Ureter (tissue), 1 donor: ENCODE data around the gene RIPPLY3. TPM values are rescaled to one million over a fixed set of nuclear protein-coding genes. Genes with fewer than 3 reads are reported as not detected.

Experiments used
- DNase-seq: peaks from one replicate; pipeline ENCODE4 v3.0.0-alpha.2; 2020; ENCODE audit warnings: low spot score
- total RNA-seq: library from RNA; stranded (reverse); gene quantifications from one replicate; pipeline ENCODE4 v1.2.4, GENCODE V29; 2023
- donor health status: DM: yes; HTN: yes; CAD: no.

RIPPLY3 gene
- total RNA-seq, 1 donor from 2014 or later: 0.18 TPM

DNA sequence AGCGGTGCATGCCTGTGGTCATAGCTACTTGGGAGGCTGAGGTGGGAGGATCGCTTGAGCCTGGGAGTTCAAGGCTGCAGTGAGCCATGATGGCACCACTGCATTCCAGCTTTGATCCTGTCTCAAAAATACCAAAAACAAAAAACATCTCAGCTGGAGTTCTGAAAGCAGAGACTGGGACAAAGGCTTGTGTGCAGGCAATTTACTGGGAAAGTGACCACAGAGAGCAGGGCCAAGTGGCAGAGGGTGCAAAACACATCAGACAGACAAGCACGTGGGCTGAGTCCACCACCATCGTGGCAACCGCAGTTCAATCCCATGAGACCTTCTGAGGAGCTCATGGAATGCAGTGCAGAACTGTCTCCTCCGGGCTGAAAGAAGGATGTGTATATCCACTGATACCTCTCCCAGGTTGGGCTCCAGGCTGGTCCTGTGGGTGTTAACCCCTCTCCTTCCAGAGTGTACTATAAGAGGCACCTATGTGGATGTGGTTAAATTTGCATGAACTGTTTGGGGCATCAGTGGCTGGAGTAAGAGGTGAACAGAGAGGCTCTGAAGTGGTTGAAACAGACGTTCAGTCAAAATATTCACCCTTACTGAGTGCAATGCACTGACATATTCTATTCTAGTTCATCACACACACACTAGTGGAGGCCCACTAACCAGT, 55.6 kb downstream of the RIPPLY3 start:
- no peak for DNase-seq

DNA sequence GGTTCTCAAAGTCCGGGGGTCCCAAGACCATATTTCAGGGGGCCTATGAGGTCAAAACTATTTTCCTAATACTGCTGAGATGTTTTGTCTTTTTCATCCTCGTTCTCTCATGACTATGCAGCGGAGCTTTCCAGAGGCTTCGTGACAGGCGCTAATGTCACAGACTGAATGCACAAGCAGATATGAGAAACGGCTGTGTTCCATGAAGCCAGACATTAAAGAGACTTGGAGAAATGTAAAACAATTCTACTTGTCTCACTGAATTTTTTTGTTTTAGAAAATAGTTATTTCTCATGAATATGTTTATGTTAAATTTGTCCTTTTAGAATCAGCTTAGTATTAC, 56.1 kb downstream of the RIPPLY3 start:
- no peak for DNase-seq

DNA sequence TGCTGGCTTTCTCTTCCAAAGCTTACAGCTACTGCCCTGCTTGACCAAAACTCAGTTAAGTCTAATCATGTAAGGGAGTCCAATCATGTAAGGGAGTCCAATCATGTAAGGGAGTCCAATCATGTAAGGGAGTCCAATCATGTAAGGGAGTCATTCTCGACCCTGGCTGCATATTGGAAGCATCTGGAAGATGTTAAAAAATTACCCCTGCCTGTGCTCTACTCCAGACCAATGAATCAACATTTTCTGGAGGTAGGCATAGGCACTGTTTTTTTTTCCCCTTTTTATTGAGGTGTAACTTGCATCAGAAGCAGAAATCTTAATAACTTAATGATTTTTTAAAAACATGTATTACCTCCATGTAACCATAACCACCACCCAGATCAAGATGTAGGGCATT, 56.9 kb downstream of the RIPPLY3 start:
- no peak for DNase-seq

DNA sequence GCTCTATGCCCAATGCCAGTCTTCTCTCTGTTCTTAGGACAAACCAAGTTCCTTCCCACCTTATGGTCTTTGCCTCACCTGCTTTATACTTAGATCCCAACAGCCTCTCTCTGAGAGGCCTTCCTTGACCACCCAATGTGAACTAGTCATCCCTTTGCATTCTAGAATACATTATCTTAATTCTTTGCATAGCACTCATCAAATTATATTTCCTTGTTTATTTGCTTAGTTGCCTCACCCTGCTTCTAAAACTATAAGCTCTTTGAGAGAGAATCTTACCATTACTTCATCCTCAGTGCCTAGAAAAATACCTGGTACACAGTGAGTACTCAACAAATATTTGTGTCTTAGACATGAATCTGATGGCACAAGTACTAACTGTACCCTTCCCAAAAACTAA, 58.3 kb downstream of the RIPPLY3 start:
- no peak for DNase-seq

DNA sequence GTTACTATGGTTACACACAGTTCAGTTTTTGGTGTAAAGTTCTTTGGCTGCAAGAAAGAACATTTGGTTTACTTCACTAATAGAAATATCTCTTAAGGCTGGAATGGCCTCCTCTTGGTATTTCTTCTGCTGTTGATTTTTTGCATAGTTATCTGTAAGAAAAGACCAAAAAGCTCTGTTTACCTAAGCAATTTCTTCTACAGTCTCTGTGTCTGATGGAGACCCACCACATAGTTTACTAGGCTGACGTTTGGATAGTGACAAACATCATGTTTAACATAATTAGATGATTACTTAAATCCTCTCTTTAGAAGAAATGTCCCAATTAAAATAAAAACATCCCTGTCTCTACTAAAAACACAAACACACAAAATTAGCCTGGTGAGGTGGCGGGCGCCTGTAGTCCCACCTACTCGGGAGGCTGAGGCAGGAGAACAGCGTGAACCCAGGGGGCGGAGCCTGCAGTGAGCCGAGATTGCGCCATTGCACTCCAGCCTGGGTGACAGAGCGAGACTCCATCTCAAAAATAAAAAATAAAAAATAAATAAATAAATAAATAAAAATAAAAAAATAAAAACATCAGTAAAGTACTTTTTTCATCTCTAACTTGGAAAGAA, 59.2 kb downstream of the RIPPLY3 start:
- no peak for DNase-seq

Other genes starting within 250 kb of the RIPPLY3 start
- gene HLCS, start 40.0 kb upstream of the RIPPLY3 start, total RNA-seq: 37.4 TPM
- gene PIGP, start 66.4 kb downstream of the RIPPLY3 start, total RNA-seq: 38.6 TPM
- 130 TPM for gene TTC3, start 66.6 kb downstream of the RIPPLY3 start, total RNA-seq